Fibroblast of lung (primary cell): ENCODE measurements around the gene GINS3. TPM values are rescaled to one million over a fixed set of nuclear protein-coding genes. Genes with fewer than 3 reads are reported as not detected.
A peak's percentile ranks its signal among the peaks of the same experiment; 100 is the strongest.

ENCODE experiments used
- DNase-seq, 2 donors: peaks; one replicate each; pipeline versions ENCODE4 v3.0.0 to v3.0.0-alpha.2; 2010; ENCODE audit warnings: low read depth in 2 of 2
- H2AFZ ChIP-seq: 2 replicates; pipeline ENCODE4 v1.5.1; 2012; ENCODE audit warnings: low read length, control low read depth, inconsistent platforms
- H3K27ac ChIP-seq: 2 replicates; pipeline ENCODE4 v1.5.1; 2011; ENCODE audit warnings: low read length, control low read depth; ENCODE audit not compliant: insufficient read depth
- H3K27me3 ChIP-seq: 2 replicates; pipeline ENCODE4 v1.5.1; 2011; ENCODE audit warnings: mild to moderate bottlenecking, low read length; ENCODE audit not compliant: control insufficient read depth, insufficient read depth
- H3K36me3 ChIP-seq: 2 replicates; pipeline ENCODE4 v1.5.1; 2011; ENCODE audit warnings: low read length; ENCODE audit not compliant: control insufficient read depth, insufficient read depth
- H3K4me1 ChIP-seq: 2 replicates; pipeline ENCODE4 v1.5.1; 2011; ENCODE audit warnings: low read length; ENCODE audit not compliant: control insufficient read depth, insufficient read depth; ENCODE audit errors: extremely low read depth
- H3K4me2 ChIP-seq: 2 replicates; pipeline ENCODE4 v1.5.1; 2011; ENCODE audit warnings: low read length, control low read depth; ENCODE audit not compliant: insufficient read depth; ENCODE audit errors: extremely low read depth
- H3K4me3 ChIP-seq, 4 experiments: fragments of 200-600 bp in 1 of 4; sonication (generic) in 1 of 4; replicated peaks in 1 of 4; 2 replicates each; pipeline ENCODE4 v1.5.1; 2011 to 2016; ENCODE audit warnings: low read length in 4 of 4, low read depth in 3 of 4, mild to moderate bottlenecking in 3 of 4, control low read depth in 2 of 4, inconsistent platforms in 1 of 4, mixed read lengths in 1 of 4; ENCODE audit not compliant: insufficient read depth in 1 of 4; ENCODE audit errors: control extremely low read depth in 1 of 4
- H3K79me2 ChIP-seq: 2 replicates; pipeline ENCODE4 v1.5.1; 2012; ENCODE audit warnings: mild to moderate bottlenecking, low read length, inconsistent platforms; ENCODE audit not compliant: control insufficient read depth, insufficient read depth
- H3K9ac ChIP-seq: 2 replicates; pipeline ENCODE4 v1.5.1; 2011; ENCODE audit warnings: mild to moderate bottlenecking, low read length, control low read depth; ENCODE audit not compliant: insufficient read depth
- H3K9me3 ChIP-seq: 2 replicates; pipeline ENCODE4 v1.5.1; 2012; ENCODE audit warnings: low read depth, low read length; ENCODE audit not compliant: control insufficient read depth, insufficient read depth
- H4K20me1 ChIP-seq: 2 replicates; pipeline ENCODE4 v1.5.1; 2011; ENCODE audit warnings: low read length; ENCODE audit not compliant: control insufficient read depth, insufficient read depth; ENCODE audit errors: extremely low read depth
- EZH2 ChIP-seq: IDR thresholded peaks from 2 replicates; pipeline ENCODE4 v1.5.1; 2012; ENCODE audit warnings: low read length, control low read depth, mild to moderate bottlenecking; ENCODE audit errors: missing control alignments
- polyA plus RNA-seq, 2 donors: library from polyadenylated mRNA; depleted of rRNA in 1 of 2; stranded (reverse) in 1 of 2; unstranded in 1 of 2; fragments of >200 nt; gene quantifications; 2 replicates each; pipeline ENCODE4 v1.2.1, GENCODE V29; 2011 to 2012; ENCODE audit warnings: missing spikeins in 1 of 2
- total RNA-seq: library from RNA; depleted of rRNA; stranded (reverse); fragments of >200 nt; gene quantifications from 2 replicates; pipeline ENCODE4 v1.2.1, GENCODE V29; 2014
- TF ChIP-seq, protein P1 (sequence below), 2 donors: IDR thresholded peaks in 1 of 2; conservative IDR thresholded peaks in 1 of 2; 1 replicate in 1 of 2; 2 replicates in 1 of 2; pipeline ENCODE4 v1.5.1; 2011 to 2012; ENCODE audit warnings: low read length in 2 of 2, control low read depth in 1 of 2, inconsistent platforms in 1 of 2, low read depth in 1 of 2, mild to moderate bottlenecking in 1 of 2

GINS3 gene
- total and polyA plus RNA-seq, 2 donors (not counting 1 experiment from before 2014, with no cell fraction given) = 1.8 to 5.9 TPM

DNA sequence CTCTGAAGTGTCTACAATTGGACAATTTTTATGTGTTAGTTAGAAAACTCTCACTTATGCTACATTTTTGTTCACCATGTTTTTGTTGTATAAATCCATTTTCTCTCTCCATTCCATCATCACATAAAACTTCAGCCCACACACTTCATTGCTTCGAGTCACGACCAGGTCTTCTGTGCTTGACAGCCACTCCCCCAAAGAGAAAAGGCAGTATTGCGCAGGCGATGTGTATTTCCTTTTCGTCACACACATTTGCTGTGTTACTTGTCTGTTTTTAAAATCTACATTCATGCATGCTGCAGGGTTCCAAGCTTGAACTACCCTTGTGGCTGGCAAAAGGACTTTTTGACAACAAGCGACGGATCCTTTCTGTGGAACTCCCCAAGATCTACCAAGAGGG, 10.5 kb downstream of the GINS3 start:
- TF ChIP-seq EZH2 = no peak
- TF ChIP-seq, protein P1, sequence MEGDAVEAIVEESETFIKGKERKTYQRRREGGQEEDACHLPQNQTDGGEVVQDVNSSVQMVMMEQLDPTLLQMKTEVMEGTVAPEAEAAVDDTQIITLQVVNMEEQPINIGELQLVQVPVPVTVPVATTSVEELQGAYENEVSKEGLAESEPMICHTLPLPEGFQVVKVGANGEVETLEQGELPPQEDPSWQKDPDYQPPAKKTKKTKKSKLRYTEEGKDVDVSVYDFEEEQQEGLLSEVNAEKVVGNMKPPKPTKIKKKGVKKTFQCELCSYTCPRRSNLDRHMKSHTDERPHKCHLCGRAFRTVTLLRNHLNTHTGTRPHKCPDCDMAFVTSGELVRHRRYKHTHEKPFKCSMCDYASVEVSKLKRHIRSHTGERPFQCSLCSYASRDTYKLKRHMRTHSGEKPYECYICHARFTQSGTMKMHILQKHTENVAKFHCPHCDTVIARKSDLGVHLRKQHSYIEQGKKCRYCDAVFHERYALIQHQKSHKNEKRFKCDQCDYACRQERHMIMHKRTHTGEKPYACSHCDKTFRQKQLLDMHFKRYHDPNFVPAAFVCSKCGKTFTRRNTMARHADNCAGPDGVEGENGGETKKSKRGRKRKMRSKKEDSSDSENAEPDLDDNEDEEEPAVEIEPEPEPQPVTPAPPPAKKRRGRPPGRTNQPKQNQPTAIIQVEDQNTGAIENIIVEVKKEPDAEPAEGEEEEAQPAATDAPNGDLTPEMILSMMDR (conservative IDR thresholded peaks at IDR 0.05 in 1 of 2, IDR thresholded peaks at IDR 0.05 in 1 of 2; ENCODE audit: low read depth in 1 of 2, low read length in 2 of 2) = no peak
- Histone ChIP-seq H3K36me3 (no peaks in the 10 kb centered on the region), H3K27ac (no peak overlapping the region), H3K4me2 (no peak overlapping the region), H3K79me2 (no peaks in the 10 kb centered on the region), H3K9me3 (no peaks in the 10 kb centered on the region), H2AFZ (no peak overlapping the region), H3K4me1 (no peaks in the 10 kb centered on the region), H3K9ac (no peak overlapping the region), H3K4me3 (no peak overlapping the region), H4K20me1 (no peaks in the 10 kb centered on the region), H3K27me3 (no peaks in the 10 kb centered on the region)
- no peak for DNase-seq

DNA sequence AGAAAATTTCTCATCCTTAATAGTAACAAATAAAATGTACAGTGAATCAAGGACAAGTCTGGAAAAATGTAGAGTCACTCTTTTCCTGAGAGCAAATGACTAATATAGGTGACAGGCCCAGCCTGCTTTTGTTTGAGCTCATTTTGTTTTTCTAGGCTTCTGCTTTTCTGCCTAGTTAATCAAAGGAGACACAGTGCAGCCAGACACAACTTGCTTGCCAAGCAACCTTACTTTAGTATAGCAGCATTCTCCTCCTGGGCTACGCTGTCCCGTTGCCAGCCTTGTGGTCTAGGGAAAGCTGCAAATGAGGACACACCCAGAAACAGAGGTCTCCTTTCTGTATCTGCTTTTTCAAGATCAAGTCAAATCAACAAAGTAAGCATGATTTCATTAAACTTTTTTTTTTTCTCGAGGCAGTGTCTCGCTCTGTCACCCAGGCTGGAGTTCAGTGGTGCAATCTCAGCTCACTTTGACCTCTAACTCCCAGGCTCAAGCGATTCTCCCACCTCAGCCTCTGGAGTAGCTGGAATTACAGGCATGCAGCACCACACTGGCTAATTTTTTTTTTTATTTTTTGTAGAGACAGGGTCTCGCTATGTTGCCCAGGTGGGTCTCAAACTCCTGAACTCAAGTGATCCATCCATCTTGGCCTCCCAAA, 17.2 kb downstream of the GINS3 start:
- no peak overlapping the region for H3K9ac ChIP-seq
- no peaks in the 10 kb centered on the region for H4K20me1 ChIP-seq
- no peak overlapping the region for H3K27ac ChIP-seq
- H3K4me3 ChIP-seq = no peak overlapping the region
- H3K27me3 ChIP-seq = no peaks in the 10 kb centered on the region
- no peaks in the 10 kb centered on the region for H3K4me1 ChIP-seq
- H3K9me3 ChIP-seq = no peaks in the 10 kb centered on the region
- DNase-seq = peak; percentile 59 to 93
- TF ChIP-seq EZH2 = no peak
- TF ChIP-seq, protein P1 (conservative IDR thresholded peaks at IDR 0.05 in 1 of 2, IDR thresholded peaks at IDR 0.05 in 1 of 2; ENCODE audit: low read depth in 1 of 2, low read length in 2 of 2) = no peak
- no peaks in the 10 kb centered on the region for H3K79me2 ChIP-seq
- H3K36me3 ChIP-seq = no peaks in the 10 kb centered on the region
- no peak overlapping the region for H2AFZ ChIP-seq
- H3K4me2 ChIP-seq = no peak overlapping the region

DNA sequence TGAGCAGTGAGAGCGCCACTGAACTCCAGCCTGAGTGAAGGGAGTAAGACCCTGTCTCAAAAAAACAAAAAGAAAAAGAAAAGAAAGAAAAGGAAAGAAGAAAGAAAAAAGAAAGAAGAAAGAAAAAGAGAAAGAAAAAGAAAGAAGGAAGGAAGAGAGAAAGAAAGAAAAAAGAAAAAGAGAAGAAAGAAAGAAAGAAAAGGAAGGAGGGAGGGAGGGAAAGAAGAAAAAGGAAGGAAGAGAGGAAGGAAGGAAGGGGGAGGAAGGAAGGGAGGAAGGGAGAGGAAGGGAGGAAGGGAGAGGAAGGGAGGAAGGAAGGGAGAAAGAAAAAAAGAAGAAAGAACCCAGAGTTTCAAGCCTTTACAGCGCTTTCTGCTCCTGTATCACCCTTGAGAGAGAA, 19.1 kb downstream of the GINS3 start:
- H2AFZ ChIP-seq = no peak overlapping the region
- no peak overlapping the region for H3K9ac ChIP-seq
- H3K4me3 ChIP-seq = no peak overlapping the region
- no peaks in the 10 kb centered on the region for H3K27me3 ChIP-seq
- TF ChIP-seq, protein P1 (conservative IDR thresholded peaks at IDR 0.05 in 1 of 2, IDR thresholded peaks at IDR 0.05 in 1 of 2; ENCODE audit: low read depth in 1 of 2, low read length in 2 of 2) = no peak
- no peaks in the 10 kb centered on the region for H4K20me1 ChIP-seq
- H3K79me2 ChIP-seq = no peaks in the 10 kb centered on the region
- no peaks in the 10 kb centered on the region for H3K36me3 ChIP-seq
- H3K4me2 ChIP-seq = no peak overlapping the region
- DNase-seq = no peak
- H3K9me3 ChIP-seq = no peaks in the 10 kb centered on the region
- no peaks in the 10 kb centered on the region for H3K4me1 ChIP-seq
- H3K27ac ChIP-seq = no peak overlapping the region
